ENCODE results near the gene TCN2.
A peak's percentile ranks its signal among the peaks of the same experiment; 100 is the strongest.
"Not testable (repeated sequence)": the region's sequence is repeated elsewhere in the genome, so short reads cannot be mapped to it uniquely, and the experiment has no call there.

Gene TCN2

GRCh38 chr22:30606455-30607299 is at the start of gene TCN2:
TSS of gene TCN2 (plus strand) at chr22:30607174. CDS start at chr22:30607332, 158 bp downstream.
- H3K9me3 ChIP-seq = no peaks in the 10 kb centered on the region
- TF ChIP-seq, protein P1, sequence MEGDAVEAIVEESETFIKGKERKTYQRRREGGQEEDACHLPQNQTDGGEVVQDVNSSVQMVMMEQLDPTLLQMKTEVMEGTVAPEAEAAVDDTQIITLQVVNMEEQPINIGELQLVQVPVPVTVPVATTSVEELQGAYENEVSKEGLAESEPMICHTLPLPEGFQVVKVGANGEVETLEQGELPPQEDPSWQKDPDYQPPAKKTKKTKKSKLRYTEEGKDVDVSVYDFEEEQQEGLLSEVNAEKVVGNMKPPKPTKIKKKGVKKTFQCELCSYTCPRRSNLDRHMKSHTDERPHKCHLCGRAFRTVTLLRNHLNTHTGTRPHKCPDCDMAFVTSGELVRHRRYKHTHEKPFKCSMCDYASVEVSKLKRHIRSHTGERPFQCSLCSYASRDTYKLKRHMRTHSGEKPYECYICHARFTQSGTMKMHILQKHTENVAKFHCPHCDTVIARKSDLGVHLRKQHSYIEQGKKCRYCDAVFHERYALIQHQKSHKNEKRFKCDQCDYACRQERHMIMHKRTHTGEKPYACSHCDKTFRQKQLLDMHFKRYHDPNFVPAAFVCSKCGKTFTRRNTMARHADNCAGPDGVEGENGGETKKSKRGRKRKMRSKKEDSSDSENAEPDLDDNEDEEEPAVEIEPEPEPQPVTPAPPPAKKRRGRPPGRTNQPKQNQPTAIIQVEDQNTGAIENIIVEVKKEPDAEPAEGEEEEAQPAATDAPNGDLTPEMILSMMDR (IDR thresholded peaks at IDR 0.05) = peak in 1 of 2 experiments; percentile 17
- H3K4me3 ChIP-seq = peak within 1 kb of the TSS; percentile 52 to 59
- peaks cover 0 to 27% (median 14%) of the 10 kb centered on the region in 4 donors for H3K4me1 ChIP-seq
- DNase-seq = peak; percentile 70 to 83
- H3K27ac ChIP-seq = peak within 1 kb of the TSS; percentile 40 to 54
- no peaks in the 10 kb centered on the region for H3K27me3 ChIP-seq
- H3K36me3 ChIP-seq = peaks cover 0 to 14% (median 6%) of the 10 kb centered on the region in 3 donors
- intact Hi-C loops (cut with DNase I; ENCODE audit: low total_unique reads) = no loop called here

GRCh38 chr22:30557243-30557642 is 49.7 kb upstream of the TCN2 start:
- TF ChIP-seq, protein P1 (IDR thresholded peaks at IDR 0.05) = no peak
- H3K36me3 ChIP-seq = peaks cover 0 to 16% (median 0%) of the 10 kb centered on the region in 3 donors
- no peak for DNase-seq
- no peak overlapping the region for H3K27ac ChIP-seq
- H3K4me3 ChIP-seq = no peak overlapping the region
- no peaks in the 10 kb centered on the region for H3K4me1 ChIP-seq
- intact Hi-C loops (cut with DNase I; ENCODE audit: low total_unique reads) = no loop called here
- no peaks in the 10 kb centered on the region for H3K27me3 ChIP-seq
- H3K9me3 ChIP-seq = no peaks in the 10 kb centered on the region

GRCh38 chr22:30559889-30560288 is 47.1 kb upstream of the TCN2 start:
- no peaks in the 10 kb centered on the region for H3K4me1 ChIP-seq
- H3K27ac ChIP-seq = no peak overlapping the region
- intact Hi-C loops (cut with DNase I; ENCODE audit: low total_unique reads) = no loop called here
- H3K36me3 ChIP-seq = peaks cover 0 to 12% (median 0%) of the 10 kb centered on the region in 3 donors
- no peak for DNase-seq
- TF ChIP-seq, protein P1 (IDR thresholded peaks at IDR 0.05) = no peak
- no peaks in the 10 kb centered on the region for H3K27me3 ChIP-seq
- no peak overlapping the region for H3K4me3 ChIP-seq
- H3K9me3 ChIP-seq = no peaks in the 10 kb centered on the region

- H3K4me3 ChIP-seq; H3K27ac ChIP-seq; H3K9me3 ChIP-seq; DNase-seq; intact Hi-C loops (cut with DNase I; ENCODE audit: low total_unique reads); H3K27me3 ChIP-seq; H3K4me1 ChIP-seq; H3K36me3 ChIP-seq: not testable (repeated sequence)
These were observed 46.3 kb upstream of the TCN2 start for GRCh38 chr22:30560643-30561202.

DNA sequence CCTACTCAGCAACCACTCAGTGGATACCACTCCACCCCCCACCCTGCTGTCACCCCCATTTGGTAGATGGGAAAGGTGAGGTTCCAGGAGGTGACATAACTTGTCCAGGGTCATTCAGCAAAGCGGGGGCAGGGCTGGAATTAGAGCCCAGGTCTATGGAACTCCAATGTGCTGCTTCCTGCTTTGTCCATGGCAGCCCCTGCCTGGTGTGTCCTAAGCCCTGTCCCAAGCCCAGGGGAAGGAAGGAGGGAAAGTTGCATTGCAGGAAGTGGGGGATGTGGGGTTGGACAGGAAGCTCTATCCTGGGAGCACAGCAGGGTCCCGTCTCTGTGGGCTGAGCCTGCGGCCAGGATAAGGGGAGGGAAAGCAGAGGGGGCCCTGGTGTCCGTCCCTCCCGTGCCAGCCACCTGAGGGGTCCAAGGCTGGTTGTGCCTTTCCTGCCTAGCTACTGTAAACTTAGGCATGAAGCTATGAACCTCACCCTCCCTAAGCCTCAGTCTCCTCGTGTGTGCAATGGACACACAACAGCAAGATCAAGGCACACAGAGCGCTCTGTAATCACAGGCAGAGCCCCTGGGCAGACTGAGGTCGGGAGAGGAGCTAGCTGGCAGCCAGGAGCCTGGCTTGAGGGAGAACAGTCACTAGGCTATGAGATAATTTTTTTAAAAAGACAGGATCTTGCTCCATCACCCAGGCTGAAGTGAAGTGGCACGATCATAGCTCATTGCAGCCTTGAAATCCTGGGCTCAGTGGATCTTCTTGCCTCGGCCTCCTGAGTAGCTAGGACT is 45.4 kb upstream of the TCN2 start:
- H3K4me1 ChIP-seq = no peaks in the 10 kb centered on the region
- H3K9me3 ChIP-seq = no peaks in the 10 kb centered on the region
- no peak overlapping the region for H3K4me3 ChIP-seq
- TF ChIP-seq, protein P1 (IDR thresholded peaks at IDR 0.05) = no peak
- H3K36me3 ChIP-seq = no peaks in the 10 kb centered on the region
- DNase-seq = no peak
- no peaks in the 10 kb centered on the region for H3K27me3 ChIP-seq
- intact Hi-C loops (cut with DNase I; ENCODE audit: low total_unique reads) = no loop called here
- H3K27ac ChIP-seq = no peak overlapping the region

Data from tibial artery (tissue), 4 donors.